Ectodermal cell (in vitro differentiated cells): ENCODE measurements around the gene SOD2. TPM values are rescaled to one million over a fixed set of nuclear protein-coding genes. Genes with fewer than 3 reads are reported as not detected.
"Not testable (repeated sequence)": the region's sequence is repeated elsewhere in the genome, so short reads cannot be mapped to it uniquely, and the experiment has no call there.

Experiments
- H3K27ac ChIP-seq: 2 replicates; pipeline ENCODE4 v1.7.0; 2013; ENCODE audit warnings: mild to moderate bottlenecking, low read depth, low read length; ENCODE audit not compliant: insufficient read depth, poor library complexity, severe bottlenecking
- H3K27me3 ChIP-seq: 2 replicates; pipeline ENCODE4 v1.7.0; 2013; ENCODE audit warnings: mild to moderate bottlenecking, low read length; ENCODE audit not compliant: insufficient read depth, control insufficient read depth, poor library complexity, severe bottlenecking
- H3K36me3 ChIP-seq: one replicate; pipeline ENCODE4 v1.7.0; 2013; ENCODE audit warnings: low read length; ENCODE audit not compliant: control insufficient read depth, insufficient read depth
- H3K4me1 ChIP-seq: one replicate; pipeline ENCODE4 v1.7.0; 2013; ENCODE audit warnings: low read length; ENCODE audit not compliant: control insufficient read depth, insufficient read depth
- H3K4me3 ChIP-seq: 2 replicates; pipeline ENCODE4 v1.7.0; 2013; ENCODE audit warnings: low read depth, low read length, control low read depth; ENCODE audit not compliant: insufficient read depth
- H3K9me3 ChIP-seq: 2 replicates; pipeline ENCODE4 v1.7.0; 2013; ENCODE audit warnings: mild to moderate bottlenecking, low read length, moderate library complexity; ENCODE audit not compliant: control insufficient read depth
- WGBS, 2 experiments: methylation state at CpG; one replicate each; pipeline ENCODE4 v1.1.7; 2013; ENCODE audit warnings: missing lambda C conversion rate in 2 of 2; 5-methylcytosine and 5-hydroxymethylcytosine counted together
- polyA plus RNA-seq, 4 experiments: library from polyadenylated mRNA; stranded (reverse); fragments of 50-300 nt; gene quantifications; one replicate each; pipeline ENCODE4 v1.2.3, GENCODE V29; 2013

SOD2 gene
- polyA plus RNA-seq (2013, experiment 1 of 4), result 94.2 TPM
- polyA plus RNA-seq (2013, experiment 2 of 4), result 89.5 TPM
- polyA plus RNA-seq (2013, experiment 3 of 4), result 70.8 TPM
- 70.0 TPM for polyA plus RNA-seq (2013, experiment 4 of 4)

DNA sequence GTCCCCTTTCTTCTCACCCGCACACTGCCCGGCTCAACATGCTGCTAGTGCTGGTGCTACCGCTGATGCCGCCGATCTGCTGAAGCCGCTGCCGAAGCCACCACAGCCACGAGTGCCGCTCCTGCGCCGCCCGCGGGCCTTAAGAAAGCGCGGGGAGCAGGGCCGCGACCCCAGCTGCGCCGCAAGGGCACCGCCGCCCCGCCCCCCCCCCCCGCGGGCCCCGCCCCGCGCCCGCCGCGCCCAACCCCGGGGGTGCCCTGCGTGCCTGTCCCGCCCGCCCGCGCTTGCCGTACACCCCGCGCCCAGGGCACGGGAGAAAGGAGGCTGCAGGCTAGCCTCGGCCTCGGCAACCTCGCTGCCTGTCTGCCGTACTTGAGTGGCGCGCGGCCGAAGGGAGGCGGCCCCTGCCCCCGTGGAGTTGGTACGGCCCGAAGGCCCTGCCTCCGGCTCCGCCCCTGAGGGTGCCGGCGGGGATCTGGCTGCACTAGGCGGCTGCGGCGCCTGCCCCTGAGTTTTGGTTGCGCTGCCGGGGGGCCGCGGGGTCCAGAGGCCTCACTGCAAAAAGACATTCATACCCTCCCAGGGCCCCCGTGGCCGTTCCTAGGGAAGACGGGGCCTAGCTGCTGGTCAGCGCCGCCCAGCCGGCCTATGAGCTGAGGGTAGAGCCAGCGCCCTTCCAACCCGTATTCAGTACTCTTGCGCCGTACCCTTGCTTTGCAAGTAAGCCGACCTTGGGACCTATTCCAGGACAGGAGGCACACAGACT, at the start of gene SOD2:
Gene SOD2 (minus strand): TSS at position 114 of the 766 bp plus-strand sequence. CDS start 74 bp downstream, at position 40.
- no peaks in the 10 kb centered on the region for H3K27me3 ChIP-seq
- 0 to 1% methylated on average over 73 to 74 of the region's 74 CpGs for WGBS, 2 experiments
- peaks cover 7% of the 10 kb centered on the region for H3K4me1 ChIP-seq
- peak within 1 kb of the TSS; percentile 83 for H3K27ac ChIP-seq
- peak within 1 kb of the TSS; percentile 82 for H3K4me3 ChIP-seq
- no peaks in the 10 kb centered on the region for H3K9me3 ChIP-seq
- peaks cover 5% of the 10 kb centered on the region for H3K36me3 ChIP-seq

- no peaks in the 10 kb centered on the region for H3K27me3 ChIP-seq
- WGBS, 2 experiments, result 90 to 98% methylated on average over 1 of the region's 1 CpG
- H3K4me1 ChIP-seq, result no peaks in the 10 kb centered on the region
- peaks cover 42% of the 10 kb centered on the region for H3K36me3 ChIP-seq
- H3K9me3 ChIP-seq, result no peaks in the 10 kb centered on the region
- H3K27ac ChIP-seq, result no peak overlapping the region
- H3K4me3 ChIP-seq, result no peak overlapping the region
These were observed 49.1 kb upstream of the SOD2 start for GRCh38 chr6:159742165-159742564.

DNA sequence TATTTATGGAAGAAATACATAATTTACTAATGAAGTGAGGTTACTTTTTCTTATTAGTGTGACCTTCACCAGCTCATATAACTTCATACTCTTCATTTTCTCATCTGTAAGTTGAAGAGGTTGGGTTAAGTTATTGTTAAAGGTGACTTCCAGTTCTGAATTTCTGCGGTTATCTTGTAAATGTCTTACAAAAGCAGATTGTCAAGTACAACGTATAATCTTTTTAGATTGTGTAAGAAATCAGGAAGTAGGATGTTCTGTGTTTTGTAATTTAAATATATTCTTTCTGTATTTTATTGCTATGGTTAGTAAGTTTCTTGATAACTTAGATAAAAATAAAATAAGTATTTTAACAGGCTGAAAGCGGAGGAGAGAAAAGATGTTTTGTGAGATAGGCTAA, 46.3 kb upstream of the SOD2 start:
- 94 to 100% methylated on average over 2 to 3 of the region's 3 CpGs for WGBS, 2 experiments
- Histone ChIP-seq H3K27ac (no peak overlapping the region), H3K36me3 (peaks cover 35% of the 10 kb centered on the region), H3K4me3 (no peak overlapping the region), H3K4me1 (no peaks in the 10 kb centered on the region), H3K27me3 (no peaks in the 10 kb centered on the region), H3K9me3 (no peaks in the 10 kb centered on the region)

- Histone ChIP-seq H3K4me1 (no peaks in the 10 kb centered on the region), H3K27ac (no peak overlapping the region), H3K36me3 (peaks cover 19% of the 10 kb centered on the region), H3K9me3 (no peaks in the 10 kb centered on the region), H3K27me3 (no peaks in the 10 kb centered on the region), H3K4me3 (no peak overlapping the region)
- 84% methylated on average over 5 to 7 of the region's 7 CpGs for WGBS, 2 experiments
These were observed 43.9 kb upstream of the SOD2 start for GRCh38 chr6:159736908-159737307.

DNA sequence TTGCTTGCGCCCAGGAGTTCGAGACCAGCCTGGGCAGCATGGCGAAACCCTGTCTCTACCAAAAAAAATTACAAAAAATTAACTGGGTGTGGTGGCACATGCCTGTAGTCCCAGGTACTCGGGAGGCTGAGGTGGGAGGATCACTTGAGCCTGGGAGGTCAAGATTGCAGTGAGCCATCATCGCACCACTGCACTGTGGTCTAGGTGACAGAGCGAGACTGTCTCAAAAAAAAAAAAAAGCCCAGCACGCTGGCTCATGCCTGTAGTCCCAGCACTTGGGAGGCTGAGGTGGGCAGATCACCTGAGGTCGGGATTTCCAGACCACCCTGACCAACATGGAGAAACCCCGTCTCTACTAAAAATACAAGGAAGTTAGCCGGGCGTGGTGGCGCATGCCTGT, 40.4 kb upstream of the SOD2 start:
- H3K27me3 ChIP-seq, H3K36me3 ChIP-seq, H3K4me1 ChIP-seq, H3K4me3 ChIP-seq, H3K27ac ChIP-seq, H3K9me3 ChIP-seq: not testable (repeated sequence)
- 92 to 93% methylated on average over 12 of the region's 12 CpGs for WGBS, 2 experiments

DNA sequence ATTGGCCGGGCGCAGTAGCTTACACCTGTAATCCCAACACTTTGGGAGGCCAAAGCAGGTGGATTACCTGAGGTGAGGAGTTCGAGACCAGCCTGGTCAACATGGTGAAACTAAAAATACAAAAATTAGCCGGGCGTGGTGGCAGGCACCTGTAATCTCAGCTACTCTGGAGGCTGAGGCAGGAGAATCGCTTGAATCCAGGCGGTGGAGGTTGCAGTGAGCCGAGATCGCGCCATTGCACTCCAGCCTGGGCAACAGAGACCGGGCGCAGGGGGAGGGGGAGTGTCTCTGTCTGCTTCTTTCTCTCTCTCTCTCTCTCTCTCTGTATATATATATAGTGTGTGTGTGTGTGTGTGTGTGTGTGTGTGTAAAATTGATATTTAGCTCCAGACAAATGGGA, 39.5 kb upstream of the SOD2 start:
- not testable (repeated sequence) for H3K9me3 ChIP-seq, H3K4me3 ChIP-seq, H3K27me3 ChIP-seq, H3K27ac ChIP-seq, H3K4me1 ChIP-seq, H3K36me3 ChIP-seq
- 86 to 89% methylated on average over 9 to 12 of the region's 12 CpGs for WGBS, 2 experiments

DNA sequence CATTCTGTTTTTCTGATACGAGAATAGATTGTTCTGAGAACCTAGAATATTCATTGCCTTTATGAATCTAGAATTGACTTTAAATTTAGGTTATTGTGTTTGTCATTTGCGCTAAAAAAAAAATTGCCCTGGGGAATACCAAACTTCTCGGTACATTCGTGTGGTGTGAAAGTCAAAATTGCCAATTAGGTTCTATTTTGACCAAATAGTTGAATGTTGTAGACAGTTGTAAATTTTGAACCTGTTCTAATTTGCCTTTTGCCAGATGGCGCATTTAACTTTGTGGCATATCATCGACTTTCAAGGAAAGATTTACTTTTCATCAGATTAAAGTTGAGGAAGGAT, 37.3 kb upstream of the SOD2 start:
- WGBS, 2 experiments, result 97 to 98% methylated on average over 6 of the region's 6 CpGs
- Histone ChIP-seq H3K4me3 (no peak overlapping the region), H3K36me3 (no peaks in the 10 kb centered on the region), H3K27me3 (no peaks in the 10 kb centered on the region), H3K4me1 (peaks cover 4% of the 10 kb centered on the region), H3K9me3 (no peaks in the 10 kb centered on the region), H3K27ac (no peak overlapping the region)

- H3K9me3 ChIP-seq, result no peaks in the 10 kb centered on the region
- 62 to 69% methylated on average over 4 of the region's 4 CpGs for WGBS, 2 experiments
- H3K4me1 ChIP-seq, result peaks cover 4% of the 10 kb centered on the region
- H3K36me3 ChIP-seq, result no peaks in the 10 kb centered on the region
- H3K27ac ChIP-seq, result no peak overlapping the region
- no peaks in the 10 kb centered on the region for H3K27me3 ChIP-seq
- H3K4me3 ChIP-seq, result peak overlapping the region; percentile 87
These were observed 36.7 kb upstream of the SOD2 start for GRCh38 chr6:159729598-159730331.

- H3K27me3 ChIP-seq, result no peaks in the 10 kb centered on the region
- H3K9me3 ChIP-seq, result no peaks in the 10 kb centered on the region
- WGBS, 2 experiments, result 1 to 3% methylated on average over 7 to 9 of the region's 9 CpGs
- peaks cover 4% of the 10 kb centered on the region for H3K4me1 ChIP-seq
- H3K36me3 ChIP-seq, result no peaks in the 10 kb centered on the region
- peak overlapping the region; percentile 87 for H3K4me3 ChIP-seq
- H3K27ac ChIP-seq, result no peak overlapping the region
These were observed 35.5 kb upstream of the SOD2 start for GRCh38 chr6:159728531-159728964.

- H3K36me3 ChIP-seq, result no peaks in the 10 kb centered on the region
- no peaks in the 10 kb centered on the region for H3K27me3 ChIP-seq
- WGBS, 2 experiments, result 0% methylated on average over 41 to 44 of the region's 44 CpGs
- H3K27ac ChIP-seq, result peak overlapping the region; percentile 99
- H3K4me1 ChIP-seq, result peaks cover 4% of the 10 kb centered on the region
- H3K9me3 ChIP-seq, result no peaks in the 10 kb centered on the region
- H3K4me3 ChIP-seq, result peak overlapping the region; percentile 87
These were observed 34.8 kb upstream of the SOD2 start for GRCh38 chr6:159727717-159728445.
